DND-41 (cell line): ENCODE data around the gene VSX1.

ENCODE experiments used
- EZH2 ChIP-seq: IDR thresholded peaks from 3 replicates; pipeline ENCODE4 v1.6.1; 2012; ENCODE audit warnings: borderline replicate concordance, low read depth, mild to moderate bottlenecking, moderate library complexity, low read length, inconsistent platforms; ENCODE audit not compliant: severe bottlenecking
- TF ChIP-seq, protein P1 (sequence below): IDR thresholded peaks from 2 replicates; pipeline ENCODE4 v1.5.1; 2012; ENCODE audit warnings: borderline replicate concordance, low read length, moderate library complexity, mild to moderate bottlenecking; ENCODE audit not compliant: poor library complexity, severe bottlenecking; ENCODE audit errors: extremely low read depth

DNA sequence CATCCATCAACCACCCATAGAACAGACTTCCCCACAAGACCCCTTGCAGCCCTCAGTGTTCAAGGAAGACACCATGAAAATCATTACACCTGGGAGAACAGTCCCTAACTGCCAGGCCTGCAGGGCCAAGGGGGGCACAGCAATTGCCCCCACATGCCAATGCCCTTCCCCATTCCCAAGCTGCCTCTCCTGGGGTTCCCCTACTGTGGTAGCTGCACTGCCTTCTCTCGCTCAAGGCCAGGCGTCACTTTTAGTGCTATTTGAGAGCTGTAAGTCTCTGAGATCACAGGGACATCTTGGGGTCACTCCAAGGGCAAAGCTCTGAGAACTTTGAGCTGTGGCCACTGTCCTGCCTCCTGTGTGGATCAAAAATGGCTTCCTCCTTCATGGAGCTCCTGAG lies 18.0 kb downstream of the VSX1 start:
- TF ChIP-seq, protein P1, sequence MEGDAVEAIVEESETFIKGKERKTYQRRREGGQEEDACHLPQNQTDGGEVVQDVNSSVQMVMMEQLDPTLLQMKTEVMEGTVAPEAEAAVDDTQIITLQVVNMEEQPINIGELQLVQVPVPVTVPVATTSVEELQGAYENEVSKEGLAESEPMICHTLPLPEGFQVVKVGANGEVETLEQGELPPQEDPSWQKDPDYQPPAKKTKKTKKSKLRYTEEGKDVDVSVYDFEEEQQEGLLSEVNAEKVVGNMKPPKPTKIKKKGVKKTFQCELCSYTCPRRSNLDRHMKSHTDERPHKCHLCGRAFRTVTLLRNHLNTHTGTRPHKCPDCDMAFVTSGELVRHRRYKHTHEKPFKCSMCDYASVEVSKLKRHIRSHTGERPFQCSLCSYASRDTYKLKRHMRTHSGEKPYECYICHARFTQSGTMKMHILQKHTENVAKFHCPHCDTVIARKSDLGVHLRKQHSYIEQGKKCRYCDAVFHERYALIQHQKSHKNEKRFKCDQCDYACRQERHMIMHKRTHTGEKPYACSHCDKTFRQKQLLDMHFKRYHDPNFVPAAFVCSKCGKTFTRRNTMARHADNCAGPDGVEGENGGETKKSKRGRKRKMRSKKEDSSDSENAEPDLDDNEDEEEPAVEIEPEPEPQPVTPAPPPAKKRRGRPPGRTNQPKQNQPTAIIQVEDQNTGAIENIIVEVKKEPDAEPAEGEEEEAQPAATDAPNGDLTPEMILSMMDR, result no peak
- no peak for TF ChIP-seq EZH2
